Measurements from ENCODE around the gene AP2B1.
"Not testable (repeated sequence)": the region's sequence is repeated elsewhere in the genome, so short reads cannot be mapped to it uniquely, and the experiment has no call there.

Gene AP2B1

GRCh38 chr17:35577830-35578196 lies 9.3 kb upstream of the AP2B1 start:
- no peak for DNase-seq

GRCh38 chr17:35578197-35578928 lies 8.8 kb upstream of the AP2B1 start, which contains the start of gene PEX12:
TSS of gene PEX12 (minus strand) at chr17:35578571. CDS start at chr17:35578021, 550 bp downstream.
- peak; percentile 87 for DNase-seq

GRCh38 chr17:35578929-35579432 lies 8.1 kb upstream of the AP2B1 start:
- no peak for DNase-seq

GRCh38 chr17:35584061-35584460 lies 3.1 kb upstream of the AP2B1 start:
- DNase-seq = no peak

GRCh38 chr17:35586569-35587073 lies 501 bp upstream of the AP2B1 start:
- no peak for DNase-seq

GRCh38 chr17:35588196-35588920 lies 1.2 kb downstream of the AP2B1 start:
- no peak for DNase-seq

GRCh38 chr17:35596072-35596471 lies 8.9 kb downstream of the AP2B1 start:
- DNase-seq = no peak

GRCh38 chr17:35596530-35597233 lies 9.6 kb downstream of the AP2B1 start:
- no peak for DNase-seq

GRCh38 chr17:35597604-35598003 lies 10.5 kb downstream of the AP2B1 start:
- no peak for DNase-seq

- no peak for DNase-seq
These were observed 16.6 kb downstream of the AP2B1 start for GRCh38 chr17:35603674-35604073.

- DNase-seq = no peak
These were observed 18.6 kb downstream of the AP2B1 start for GRCh38 chr17:35605678-35606077.

GRCh38 chr17:35607239-35607847 lies 20.2 kb downstream of the AP2B1 start:
- DNase-seq = peak; percentile 21

GRCh38 chr17:35609831-35610230 lies 22.7 kb downstream of the AP2B1 start:
- no peak for DNase-seq

- not testable (repeated sequence) for DNase-seq
These were observed 23.6 kb downstream of the AP2B1 start for GRCh38 chr17:35610746-35611145.

- peak; percentile 51 for DNase-seq
These were observed 25.9 kb downstream of the AP2B1 start for GRCh38 chr17:35612924-35613521.

- DNase-seq = no peak
These were observed 27.7 kb downstream of the AP2B1 start for GRCh38 chr17:35614810-35615209.

- DNase-seq = no peak
These were observed 29.4 kb downstream of the AP2B1 start for GRCh38 chr17:35616536-35616935.

- peak; percentile 88 for DNase-seq
These were observed 30.4 kb downstream of the AP2B1 start for GRCh38 chr17:35617505-35617904.

- DNase-seq = no peak
These were observed 31.5 kb downstream of the AP2B1 start for GRCh38 chr17:35618628-35619027.

- no peak for DNase-seq
These were observed 34.6 kb downstream of the AP2B1 start for GRCh38 chr17:35621768-35622167.

- DNase-seq = no peak
These were observed 40.3 kb downstream of the AP2B1 start for GRCh38 chr17:35627417-35627816.

- DNase-seq = no peak
These were observed 43.5 kb downstream of the AP2B1 start for GRCh38 chr17:35630530-35631148.
